GM18498 (cell line): ENCODE measurements around the gene TRIM13.
"Not testable (repeated sequence)": the region's sequence is repeated elsewhere in the genome, so short reads cannot be mapped to it uniquely, and the experiment has no call there.

Experiments
- ATAC-seq: cut with Tn5 transposase; IDR thresholded peaks from one replicate; pipeline ENCODE4 v1.9.1; 2021; ENCODE audit warnings: mild to moderate bottlenecking, moderate library complexity; ENCODE audit not compliant: unreplicated experiment

TRIM13 gene, protein sequence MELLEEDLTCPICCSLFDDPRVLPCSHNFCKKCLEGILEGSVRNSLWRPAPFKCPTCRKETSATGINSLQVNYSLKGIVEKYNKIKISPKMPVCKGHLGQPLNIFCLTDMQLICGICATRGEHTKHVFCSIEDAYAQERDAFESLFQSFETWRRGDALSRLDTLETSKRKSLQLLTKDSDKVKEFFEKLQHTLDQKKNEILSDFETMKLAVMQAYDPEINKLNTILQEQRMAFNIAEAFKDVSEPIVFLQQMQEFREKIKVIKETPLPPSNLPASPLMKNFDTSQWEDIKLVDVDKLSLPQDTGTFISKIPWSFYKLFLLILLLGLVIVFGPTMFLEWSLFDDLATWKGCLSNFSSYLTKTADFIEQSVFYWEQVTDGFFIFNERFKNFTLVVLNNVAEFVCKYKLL

DNA sequence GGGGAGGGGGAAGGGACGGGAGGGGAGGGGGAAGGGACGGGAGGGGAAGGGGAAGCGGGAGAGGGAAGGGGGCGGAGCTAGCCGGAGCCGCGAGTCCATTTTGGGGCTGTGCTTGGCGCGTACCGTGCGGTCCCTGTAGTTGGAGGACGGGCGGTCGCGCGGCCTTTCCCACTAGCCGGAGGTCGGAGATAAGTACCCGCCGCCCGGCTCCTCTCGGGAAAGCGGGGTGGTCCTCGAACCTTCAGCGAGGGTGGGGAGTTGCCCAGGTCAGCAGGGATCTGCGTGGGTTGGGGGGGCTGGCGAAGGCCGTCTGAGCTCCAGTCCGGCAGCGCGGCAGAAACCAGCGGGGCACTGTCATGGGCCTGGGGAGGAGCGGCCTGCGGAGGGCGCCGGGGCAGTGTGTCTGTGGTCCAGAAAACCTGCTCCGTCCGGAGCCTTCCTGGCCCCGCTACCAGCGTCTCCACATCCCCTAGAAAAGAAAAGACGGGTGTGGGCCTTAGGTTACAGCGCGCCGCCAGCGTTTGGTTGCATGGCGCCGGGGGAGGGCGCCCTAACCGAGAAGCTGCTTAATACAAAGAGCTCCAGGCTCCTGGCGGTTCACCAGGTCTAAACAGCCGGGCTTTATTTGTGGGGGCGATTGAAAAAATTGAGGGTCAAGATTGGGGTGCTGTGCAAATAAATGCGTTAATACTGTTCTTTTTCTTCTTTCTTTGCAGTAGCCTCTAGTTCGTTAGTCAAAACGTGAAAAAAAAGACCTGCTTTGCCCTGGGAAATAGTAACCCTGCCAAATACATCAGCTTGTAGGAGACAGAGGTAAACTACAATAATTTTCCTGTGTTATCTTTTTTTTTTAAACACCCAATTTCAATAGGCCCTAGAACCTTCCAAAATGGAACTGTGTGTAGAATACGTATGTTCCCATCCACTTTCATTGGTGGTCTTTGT, at the start of gene TRIM13:
Gene TRIM13 (plus strand): TSS at position 92 of the 945 bp plus-strand sequence. CDS start 14,899 bp downstream, outside the sequence.
- ATAC-seq: peak; percentile 79

DNA sequence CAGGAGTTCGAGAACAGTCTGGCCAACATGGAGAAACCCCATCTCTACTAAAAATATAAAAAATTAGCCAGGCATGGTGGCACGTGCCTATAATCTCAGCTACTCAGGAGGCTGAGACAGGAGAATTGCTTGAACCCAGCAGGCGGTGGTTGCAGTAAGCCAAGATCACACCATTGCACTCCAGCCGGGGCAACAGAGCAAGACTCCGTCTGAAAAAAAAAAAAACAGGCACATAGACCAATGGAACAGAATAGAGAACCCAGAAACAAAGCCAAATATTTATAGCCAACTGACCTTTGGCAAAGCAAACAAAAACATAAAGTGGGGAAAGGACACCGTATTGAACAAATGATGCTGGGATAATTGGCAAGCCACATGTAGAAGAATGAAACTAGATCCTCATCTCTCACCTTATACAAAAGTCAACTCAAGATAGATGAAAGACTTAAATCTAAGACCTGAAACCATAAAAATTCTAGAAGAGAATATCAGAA, 48.0 kb upstream of the TRIM13 start:
- not testable (repeated sequence) for ATAC-seq

DNA sequence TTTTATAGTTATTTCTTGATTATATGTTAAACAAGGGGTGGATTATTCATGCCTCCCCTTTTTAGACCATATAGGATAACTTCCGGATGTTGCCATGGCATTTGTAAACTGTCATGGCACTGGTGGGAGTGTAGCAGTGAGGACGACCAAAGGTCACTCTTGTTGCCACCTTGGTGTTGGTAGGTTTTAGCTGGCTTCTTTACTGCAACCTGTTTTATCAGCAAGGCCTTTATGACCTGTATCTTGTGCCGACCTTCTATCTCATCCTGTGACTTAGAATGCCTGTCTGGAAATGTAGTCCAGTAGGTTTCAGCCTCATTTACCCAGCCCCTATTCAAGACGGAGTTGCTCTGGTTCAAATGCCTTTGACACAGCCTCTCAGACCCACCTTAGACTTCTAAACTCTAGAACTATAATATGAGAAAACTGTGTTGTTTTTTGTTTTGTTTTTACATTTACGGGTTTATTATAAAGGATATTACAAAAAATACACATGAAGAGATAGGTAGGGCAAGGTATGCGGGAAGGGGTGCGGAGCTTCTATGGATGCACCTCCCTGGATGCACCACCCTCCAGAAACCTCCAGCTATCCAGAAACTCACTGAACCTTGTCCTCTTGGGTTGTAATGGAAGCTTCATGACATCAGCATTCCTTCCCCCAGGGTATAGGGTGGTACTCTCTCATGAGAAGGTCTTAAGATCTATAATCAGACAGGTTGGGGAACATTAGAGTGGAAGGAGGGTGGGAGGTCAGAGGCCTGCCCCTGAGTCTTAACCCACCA, 44.9 kb upstream of the TRIM13 start:
- no peak for ATAC-seq

DNA sequence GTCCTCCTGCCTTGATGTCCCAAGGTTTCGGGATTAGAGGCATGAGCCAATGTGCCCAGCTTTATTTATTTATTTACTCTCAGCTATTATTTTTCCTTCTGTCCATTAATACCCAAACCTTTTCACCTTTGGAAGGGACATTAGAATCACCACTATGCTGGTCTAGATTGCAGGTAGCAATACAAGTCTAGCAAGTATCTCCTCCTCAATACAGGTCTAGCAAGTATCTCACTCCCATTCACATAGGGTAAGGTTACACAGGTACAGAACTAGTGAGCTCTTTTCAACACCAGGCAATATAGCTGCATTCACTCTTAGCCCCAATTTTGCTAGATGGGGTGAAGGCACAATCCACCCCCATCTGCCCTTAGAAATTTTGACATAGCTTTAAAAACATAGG, 43.3 kb upstream of the TRIM13 start:
- ATAC-seq: no peak

DNA sequence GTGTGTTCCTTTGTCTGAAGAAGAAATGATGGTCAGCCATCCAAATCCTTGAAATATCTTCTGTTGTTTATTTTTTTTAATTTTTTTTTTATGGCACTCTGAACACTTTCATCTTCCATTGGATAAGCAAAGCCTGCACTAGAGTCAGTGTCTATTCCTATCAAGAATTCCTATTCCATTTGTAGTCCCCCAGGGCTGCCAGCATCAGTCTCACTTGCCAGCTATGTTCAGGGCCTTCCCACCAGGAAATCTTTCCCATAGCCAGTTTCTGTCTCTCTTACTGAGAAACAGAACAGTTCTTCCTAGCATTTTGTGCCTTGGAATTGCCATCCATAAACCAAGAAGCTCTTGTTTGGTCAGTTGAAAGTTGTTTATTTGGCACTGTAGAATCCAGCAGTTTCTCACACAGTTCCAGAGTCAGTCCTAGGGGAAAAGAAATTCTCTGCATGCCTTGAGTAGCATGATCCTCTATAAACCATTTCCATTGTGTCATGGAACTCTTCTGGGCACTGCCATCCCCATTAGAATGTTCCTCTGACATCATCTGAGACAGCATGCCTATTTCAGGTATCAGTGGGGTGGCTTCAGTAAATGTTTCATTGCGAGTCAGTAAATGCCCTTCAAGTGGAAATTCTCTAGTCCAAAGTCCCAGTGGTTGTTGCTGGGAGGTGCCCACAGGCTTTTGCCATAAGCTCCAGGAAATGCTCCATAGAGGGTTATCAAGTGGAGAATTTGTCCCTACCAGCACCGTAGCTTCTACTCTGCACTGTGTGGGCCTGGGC, 42.0 kb upstream of the TRIM13 start:
- ATAC-seq: no peak

DNA sequence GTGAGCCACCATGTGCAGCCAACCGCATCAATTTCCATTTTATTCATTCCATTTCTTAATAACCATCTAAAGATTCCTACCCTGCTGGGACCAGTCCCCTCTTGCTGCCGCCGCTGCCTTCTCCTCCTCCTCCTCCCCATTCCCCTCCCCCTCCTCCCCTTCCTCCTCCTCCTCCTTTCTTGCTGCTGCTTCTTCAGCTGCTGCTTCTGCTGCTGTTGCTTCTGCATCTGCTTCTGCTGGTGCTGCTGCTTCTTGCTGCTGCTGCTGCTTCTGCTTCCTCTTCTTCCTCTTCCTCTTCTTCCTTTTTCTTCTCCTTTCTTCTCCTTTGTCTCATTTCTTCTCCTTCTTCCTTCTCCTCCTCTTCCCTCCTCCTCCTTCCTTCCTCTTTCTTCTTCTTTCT, 40.7 kb upstream of the TRIM13 start:
- no peak for ATAC-seq

- ATAC-seq: no peak
Observed at GRCh38 chr13:49958321-49958720, 38.5 kb upstream of the TRIM13 start.

DNA sequence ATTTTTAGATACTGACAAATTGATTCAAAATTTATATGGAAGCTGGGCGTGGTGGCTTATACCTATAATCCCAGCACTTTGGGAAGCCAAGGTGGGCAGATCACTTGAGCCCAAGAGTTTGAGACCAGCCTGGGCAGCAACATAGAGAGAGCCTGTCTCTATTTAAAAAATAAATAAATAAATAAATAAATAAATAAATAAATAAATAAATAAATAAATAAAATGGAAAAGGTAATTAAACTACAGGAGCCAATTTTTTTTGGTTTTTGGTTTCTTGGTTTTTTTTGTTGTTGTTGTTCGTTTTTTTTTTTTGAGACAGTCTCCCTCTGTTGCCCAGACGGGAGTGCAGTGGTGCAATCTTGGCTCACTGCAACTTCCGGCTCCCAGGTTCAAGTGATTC, 29.4 kb upstream of the TRIM13 start:
- ATAC-seq: no peak

DNA sequence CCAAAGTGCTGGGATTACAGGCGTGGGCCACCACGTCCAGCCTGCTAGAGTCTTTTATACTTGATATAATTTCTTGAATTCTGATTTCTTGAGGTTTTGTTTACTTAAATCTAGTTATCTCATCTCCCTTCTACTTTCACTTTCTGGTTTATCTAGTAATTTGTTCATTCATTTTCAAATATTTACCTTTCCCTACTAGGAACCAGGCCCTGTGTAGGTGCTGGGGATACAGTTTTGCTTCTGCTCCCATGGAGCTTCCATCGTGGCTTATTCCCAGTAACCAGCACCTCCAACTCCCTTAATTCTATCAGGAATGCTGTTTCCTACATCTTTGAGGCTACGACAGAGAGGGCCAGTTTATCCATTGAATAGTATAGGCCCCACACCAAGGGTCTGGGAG, 24.1 kb upstream of the TRIM13 start:
- no peak for ATAC-seq

- no peak for ATAC-seq
Observed at GRCh38 chr13:49975826-49976225, 21.0 kb upstream of the TRIM13 start.

- peak; percentile 48 for ATAC-seq
Observed at GRCh38 chr13:49976314-49977258, 20.3 kb upstream of the TRIM13 start.

- ATAC-seq: no peak
Observed at GRCh38 chr13:49977992-49978391, 18.9 kb upstream of the TRIM13 start.

DNA sequence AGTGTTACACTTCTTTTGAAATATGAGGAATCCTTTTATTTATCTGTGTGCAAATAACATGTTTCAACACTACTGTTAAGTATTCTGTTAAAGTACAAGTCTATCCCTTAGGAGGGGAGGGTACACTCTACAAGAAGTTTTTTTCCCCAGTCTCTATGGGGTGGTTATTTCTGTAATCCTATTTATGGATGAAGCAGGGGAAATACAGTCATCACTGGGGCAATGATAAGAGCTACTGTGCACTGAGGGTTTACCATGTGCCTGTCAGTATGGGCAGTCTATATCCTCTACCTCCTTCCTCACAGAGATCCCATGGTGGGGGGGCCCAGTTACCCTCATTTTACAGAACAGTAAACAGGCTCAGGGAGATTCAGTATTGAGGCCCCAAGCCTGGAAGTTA, 16.6 kb upstream of the TRIM13 start:
- ATAC-seq: no peak

GRCh38 chr13:49985129-49985528, 11.7 kb upstream of the TRIM13 start:
- ATAC-seq: no peak

- ATAC-seq: no peak
Observed at GRCh38 chr13:49986471-49986870, 10.4 kb upstream of the TRIM13 start.

GRCh38 chr13:49990612-49991011, 6.2 kb upstream of the TRIM13 start:
- not testable (repeated sequence) for ATAC-seq

DNA sequence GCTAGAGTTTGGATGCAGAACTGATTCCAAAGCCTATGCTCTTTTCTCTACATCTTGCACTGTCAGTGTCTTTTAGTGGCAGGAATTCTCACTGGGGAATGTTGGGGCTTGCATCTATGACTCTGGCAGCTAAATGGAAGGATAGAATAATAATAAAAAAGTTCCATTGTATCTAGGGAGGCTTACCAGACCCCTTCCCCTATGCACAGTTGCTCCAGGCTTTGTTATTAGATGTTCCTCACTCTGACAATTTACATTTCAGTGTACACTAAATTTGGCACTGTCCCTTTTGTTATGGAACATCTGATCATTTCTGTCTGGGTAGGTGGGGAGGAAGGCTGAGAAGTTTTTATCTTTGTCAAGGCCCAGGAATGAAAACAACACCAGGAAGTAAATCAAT, 3.7 kb upstream of the TRIM13 start:
- ATAC-seq: no peak

- ATAC-seq: no peak
Observed at GRCh38 chr13:49993666-49994065, 3.2 kb upstream of the TRIM13 start.

GRCh38 chr13:49995625-49996101, 1.2 kb upstream of the TRIM13 start:
- no peak for ATAC-seq
